WI38 (cell line): ENCODE measurements around the gene ZNF181.

ENCODE experiments used
- H3K4me3 ChIP-seq: 2 replicates; pipeline ENCODE4 v1.5.1; 2011; ENCODE audit warnings: low read depth, mild to moderate bottlenecking, control low read depth, low read length
- CTCF ChIP-seq: IDR thresholded peaks from 2 replicates; pipeline ENCODE4 v1.5.1; 2012; ENCODE audit warnings: low read depth, mild to moderate bottlenecking, control low read depth, low read length

Gene ZNF181

GRCh38 chr19:34711890-34712289 is 22.2 kb upstream of the ZNF181 start:
- no peak overlapping the region for H3K4me3 ChIP-seq
- no peak for TF ChIP-seq CTCF

- peak; percentile 29; the same call in 1 of the 2 replicates for TF ChIP-seq CTCF
Measured at GRCh38 chr19:34712395-34713261, 21.4 kb upstream of the ZNF181 start.

GRCh38 chr19:34713262-34713637 is 20.8 kb upstream of the ZNF181 start:
- no peak overlapping the region for H3K4me3 ChIP-seq
- no peak for TF ChIP-seq CTCF

More at GRCh38 chr19:34712395-34713261, 21.4 kb upstream of the ZNF181 start:
- H3K4me3 ChIP-seq = no peak overlapping the region

GRCh38 chr19:34715357-34715756 is 18.7 kb upstream of the ZNF181 start:
- no peak overlapping the region for H3K4me3 ChIP-seq
- no peak for TF ChIP-seq CTCF

- no peak overlapping the region for H3K4me3 ChIP-seq
- no peak for TF ChIP-seq CTCF
Measured at GRCh38 chr19:34722353-34722752, 11.7 kb upstream of the ZNF181 start.

- no peak for TF ChIP-seq CTCF
- H3K4me3 ChIP-seq = no peak overlapping the region
Measured at GRCh38 chr19:34725400-34725799, 8.6 kb upstream of the ZNF181 start.

- H3K4me3 ChIP-seq = no peak overlapping the region
- TF ChIP-seq CTCF = no peak
Measured at GRCh38 chr19:34731019-34731829, 2.8 kb upstream of the ZNF181 start.
